Smooth muscle cell (in vitro differentiated cells): Measurements from ENCODE around the gene SNRPN. TPM values are rescaled to one million over a fixed set of nuclear protein-coding genes. Genes with fewer than 3 reads are reported as not detected.

Source experiments
- DNase-seq: peaks from one replicate; lab custom pipeline; 2025; ENCODE audit not compliant: unreplicated experiment; lab: John Stamatoyannopoulos, UW
- H2AFZ ChIP-seq: fragments of 200-600 bp; sonication (generic); 2 replicates; pipeline ENCODE4 v1.6.0; 2016; ENCODE audit warnings: antibody characterized with exemption, low read depth, mild to moderate bottlenecking
- H3F3A ChIP-seq: fragments of 200-600 bp; sonication (generic); 2 replicates; pipeline ENCODE4 v1.6.0; 2017; ENCODE audit warnings: antibody characterized with exemption, low read depth
- H3K27ac ChIP-seq: fragments of 200-600 bp; sonication (generic); 2 replicates; pipeline ENCODE4 v1.5.1; 2016; ENCODE audit warnings: low read depth, mild to moderate bottlenecking
- H3K27me3 ChIP-seq: fragments of 200-600 bp; sonication (generic); 2 replicates; pipeline ENCODE4 v1.6.1; 2016; ENCODE audit warnings: low read depth, mild to moderate bottlenecking
- H3K36me3 ChIP-seq: fragments of 200-600 bp; sonication (generic); 2 replicates; pipeline ENCODE4 v1.5.1; 2016; ENCODE audit warnings: low read depth
- H3K4me1 ChIP-seq: fragments of 200-600 bp; sonication (generic); 2 replicates; pipeline ENCODE4 v1.5.1; 2016; ENCODE audit warnings: low read depth
- H3K4me2 ChIP-seq: fragments of 200-600 bp; sonication (generic); 2 replicates; pipeline ENCODE4 v1.6.0; 2016; ENCODE audit warnings: mild to moderate bottlenecking
- H3K4me3 ChIP-seq: fragments of 200-600 bp; sonication (generic); 2 replicates; pipeline ENCODE4 v1.5.1; 2016; ENCODE audit warnings: mild to moderate bottlenecking
- H3K79me2 ChIP-seq: fragments of 200-600 bp; sonication (generic); 2 replicates; pipeline ENCODE4 v1.6.0; 2016; ENCODE audit warnings: low read depth, mild to moderate bottlenecking
- H3K9ac ChIP-seq: fragments of 200-600 bp; sonication (generic); 2 replicates; pipeline ENCODE4 v1.6.0; 2016; ENCODE audit warnings: low read depth
- H3K9me3 ChIP-seq: fragments of 200-600 bp; sonication (generic); replicated peaks from 2 replicates; pipeline ENCODE4 v1.5.1; 2016; ENCODE audit warnings: low read depth
- H4K20me1 ChIP-seq: fragments of 200-600 bp; sonication (generic); 2 replicates; pipeline ENCODE4 v1.6.0; 2016; ENCODE audit warnings: low read depth
- CTCF ChIP-seq: fragments of 200-600 bp; sonication (generic); IDR thresholded peaks from 2 replicates; pipeline ENCODE4 v1.5.1; 2017; ENCODE audit warnings: borderline replicate concordance, mild to moderate bottlenecking, antibody characterized with exemption; ENCODE audit not compliant: insufficient read depth, poor library complexity, severe bottlenecking
- WGBS: methylation state at CpG from one replicate; pipeline ENCODE4 v1.1.7; 2016; ENCODE audit warnings: low lambda C conversion rate; 5-methylcytosine and 5-hydroxymethylcytosine counted together
- polyA plus RNA-seq: library from polyadenylated mRNA; unstranded; fragments of >200 nt; fragmentation: Nextera tagmentation; extraction: Ambion mirVana; gene quantifications from 2 replicates; pipeline ENCODE4 v1.2.1, GENCODE V29; 2016
- total RNA-seq: library from RNA; depleted of rRNA; stranded (reverse); fragments of >200 nt; gene quantifications from 2 replicates; pipeline ENCODE4 v1.2.3, GENCODE V29; 2014

SNRPN gene
- total and polyA plus RNA-seq, 2 experiments from 2014 or later = 206 to 309 TPM

GRCh38 chr15:24956111-24956838, 1.5 kb downstream of the SNRPN start:
- Histone ChIP-seq H3K4me3 (peak overlapping the region; percentile 87), H3K4me2 (peak overlapping the region; percentile 89), H3K9ac (peak overlapping the region; percentile 90), H3K9me3 (no peaks in the 10 kb centered on the region), H3K27ac (peak overlapping the region; percentile 93), H3K4me1 (peaks cover 8% of the 10 kb centered on the region), H2AFZ (no peak overlapping the region), H3K27me3 (no peaks in the 10 kb centered on the region), H3K79me2 (peaks cover 46% of the 10 kb centered on the region), H4K20me1 (peaks cover 46% of the 10 kb centered on the region), H3K36me3 (no peaks in the 10 kb centered on the region), H3F3A (no peaks in the 10 kb centered on the region)
- 45% methylated on average over 28 of the region's 28 CpGs for WGBS
- peak; percentile 14 for DNase-seq
- no peak for TF ChIP-seq CTCF

- Histone ChIP-seq H3K27me3 (no peaks in the 10 kb centered on the region), H3K36me3 (peaks cover 4% of the 10 kb centered on the region), H3K4me2 (peak overlapping the region; percentile 89), H3K27ac (peak overlapping the region; percentile 35), H3K4me3 (peak overlapping the region; percentile 87), H3K9ac (no peak overlapping the region), H3F3A (no peaks in the 10 kb centered on the region), H4K20me1 (peaks cover 60% of the 10 kb centered on the region), H2AFZ (no peak overlapping the region), H3K9me3 (no peaks in the 10 kb centered on the region), H3K79me2 (peaks cover 60% of the 10 kb centered on the region), H3K4me1 (peaks cover 8% of the 10 kb centered on the region)
- 57% methylated on average over 2 of the region's 2 CpGs for WGBS
- DNase-seq = no peak
- no peak for TF ChIP-seq CTCF
Observed at GRCh38 chr15:24957691-24958090, 2.9 kb downstream of the SNRPN start.

GRCh38 chr15:24961967-24962366, 7.2 kb downstream of the SNRPN start:
- H3K4me1 ChIP-seq = peaks cover 8% of the 10 kb centered on the region
- no peak overlapping the region for H3K9ac ChIP-seq
- H3K4me2 ChIP-seq = no peak overlapping the region
- no peak overlapping the region for H3K4me3 ChIP-seq
- TF ChIP-seq CTCF = no peak
- DNase-seq = no peak
- H3K79me2 ChIP-seq = peaks cover 99% of the 10 kb centered on the region
- 75% methylated on average over 4 of the region's 4 CpGs for WGBS
- no peaks in the 10 kb centered on the region for H3K27me3 ChIP-seq
- H3F3A ChIP-seq = no peaks in the 10 kb centered on the region
- no peaks in the 10 kb centered on the region for H3K9me3 ChIP-seq
- peaks cover 100% of the 10 kb centered on the region for H4K20me1 ChIP-seq
- H3K27ac ChIP-seq = no peak overlapping the region
- H2AFZ ChIP-seq = no peak overlapping the region
- H3K36me3 ChIP-seq = peaks cover 4% of the 10 kb centered on the region

GRCh38 chr15:24962880-24963279, 8.1 kb downstream of the SNRPN start:
- Histone ChIP-seq H3K4me1 (peaks cover 2% of the 10 kb centered on the region), H3K27ac (no peak overlapping the region), H3K27me3 (no peaks in the 10 kb centered on the region), H2AFZ (no peak overlapping the region), H3K9me3 (no peaks in the 10 kb centered on the region), H3K4me3 (no peak overlapping the region), H3F3A (no peaks in the 10 kb centered on the region), H3K79me2 (peaks cover 95% of the 10 kb centered on the region), H3K36me3 (peaks cover 4% of the 10 kb centered on the region), H4K20me1 (peaks cover 96% of the 10 kb centered on the region), H3K9ac (no peak overlapping the region), H3K4me2 (no peak overlapping the region)
- no peak for TF ChIP-seq CTCF
- 91% methylated on average over 4 of the region's 4 CpGs for WGBS
- no peak for DNase-seq
